UCSD-AML1 (cell line): Measurements from ENCODE around the gene PAFAH1B2.
"Not testable (repeated sequence)": the region's sequence is repeated elsewhere in the genome, so short reads cannot be mapped to it uniquely, and the experiment has no call there.

Source experiments
- DNase-seq: peaks from one replicate; lab custom pipeline; 2025; ENCODE audit not compliant: unreplicated experiment; lab: John Stamatoyannopoulos, UW

The PAFAH1B2 gene, protein sequence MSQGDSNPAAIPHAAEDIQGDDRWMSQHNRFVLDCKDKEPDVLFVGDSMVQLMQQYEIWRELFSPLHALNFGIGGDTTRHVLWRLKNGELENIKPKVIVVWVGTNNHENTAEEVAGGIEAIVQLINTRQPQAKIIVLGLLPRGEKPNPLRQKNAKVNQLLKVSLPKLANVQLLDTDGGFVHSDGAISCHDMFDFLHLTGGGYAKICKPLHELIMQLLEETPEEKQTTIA

DNA sequence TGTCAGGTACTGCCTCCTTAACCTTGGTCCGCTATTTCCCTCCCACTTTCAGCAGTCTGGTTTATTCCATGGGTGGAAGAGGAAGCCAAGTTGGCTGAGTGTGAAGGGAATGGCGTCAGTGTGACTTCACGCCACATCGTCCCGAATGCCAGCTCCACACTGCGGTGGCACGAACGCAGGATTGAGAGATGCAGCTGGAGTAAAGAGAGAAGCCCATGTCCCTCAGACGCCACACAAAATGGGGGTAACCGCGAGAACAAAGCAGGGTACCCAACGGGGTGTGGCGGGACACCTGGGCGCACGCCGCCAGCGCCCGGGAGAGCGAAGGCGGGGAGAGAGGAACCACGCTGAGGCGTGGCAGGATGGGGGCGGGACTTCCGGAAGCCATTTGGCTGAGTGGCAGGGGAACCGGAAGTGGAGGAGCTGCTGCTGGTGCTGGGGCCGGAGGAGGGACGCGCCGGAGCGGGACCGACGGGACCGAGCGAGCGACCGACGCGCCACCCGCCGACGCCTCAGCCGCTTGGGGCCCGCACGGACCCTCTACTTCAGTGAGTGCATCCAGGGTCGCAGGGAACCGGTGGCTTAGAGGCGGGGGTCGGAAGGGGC is at the start of gene PAFAH1B2:
PAFAH1B2 (plus strand) TSS at position 417 of the 606 bp plus-strand sequence. CDS start 8,161 bp downstream, outside the sequence.
- peak; percentile 94 for DNase-seq

DNA sequence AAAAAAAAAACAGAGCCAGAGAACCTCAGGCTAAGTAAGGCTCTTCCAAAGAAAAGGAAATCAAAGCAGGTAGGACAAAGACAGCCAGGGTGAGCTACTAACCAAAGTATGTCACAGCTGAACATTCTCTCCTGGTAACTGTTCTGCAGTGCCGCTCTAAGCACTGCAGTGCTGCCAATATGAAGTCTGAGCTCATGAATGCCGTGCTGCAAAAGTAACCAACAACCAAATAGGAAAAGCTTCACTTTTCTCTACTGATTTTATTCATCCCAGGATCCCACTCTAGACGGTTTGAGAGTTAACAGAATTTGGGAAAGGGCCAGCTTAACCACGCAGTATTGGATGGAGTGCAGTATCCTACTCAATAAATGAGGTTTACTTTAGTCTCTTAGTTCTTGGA is 49.3 kb upstream of the PAFAH1B2 start:
- no peak for DNase-seq

DNA sequence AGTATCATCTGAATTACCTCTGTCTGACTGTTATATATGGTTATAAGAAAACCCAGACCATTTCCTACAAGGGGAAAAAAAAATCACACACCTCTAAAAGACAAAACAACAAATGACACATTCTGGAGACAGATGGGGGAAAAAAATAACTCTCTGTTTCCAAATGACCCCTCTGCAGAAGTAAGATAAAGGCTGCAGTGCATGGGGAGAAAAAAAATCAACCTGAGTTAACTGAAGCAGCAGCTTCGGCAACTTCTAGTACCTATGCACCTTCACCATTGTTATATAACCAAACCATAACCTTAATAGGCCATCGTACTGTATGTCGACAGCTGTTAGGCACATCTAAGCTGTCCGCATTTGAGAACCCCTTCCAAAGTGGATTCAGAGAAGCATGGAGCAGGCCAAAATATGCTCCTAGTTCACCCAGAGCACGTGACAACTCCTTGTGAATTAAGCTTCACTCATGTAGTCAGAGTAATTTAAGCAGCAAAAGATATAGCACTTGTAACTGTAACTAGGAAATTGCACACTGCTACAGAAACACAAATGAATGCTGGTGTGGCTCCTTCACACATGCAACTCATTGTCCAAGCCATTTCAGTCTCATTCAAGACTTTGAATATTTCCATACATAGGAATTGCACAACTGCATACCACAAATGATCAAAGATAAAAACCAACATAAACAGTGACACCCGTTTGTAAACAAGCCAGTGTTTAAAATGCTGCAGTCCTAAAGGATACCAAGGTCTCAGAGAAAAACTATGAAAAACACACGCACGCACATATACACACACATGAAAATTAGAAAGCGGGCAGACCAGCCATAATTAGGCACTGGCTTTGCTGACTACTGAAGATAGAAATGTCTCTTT is 48.6 kb upstream of the PAFAH1B2 start:
- no peak for DNase-seq

DNA sequence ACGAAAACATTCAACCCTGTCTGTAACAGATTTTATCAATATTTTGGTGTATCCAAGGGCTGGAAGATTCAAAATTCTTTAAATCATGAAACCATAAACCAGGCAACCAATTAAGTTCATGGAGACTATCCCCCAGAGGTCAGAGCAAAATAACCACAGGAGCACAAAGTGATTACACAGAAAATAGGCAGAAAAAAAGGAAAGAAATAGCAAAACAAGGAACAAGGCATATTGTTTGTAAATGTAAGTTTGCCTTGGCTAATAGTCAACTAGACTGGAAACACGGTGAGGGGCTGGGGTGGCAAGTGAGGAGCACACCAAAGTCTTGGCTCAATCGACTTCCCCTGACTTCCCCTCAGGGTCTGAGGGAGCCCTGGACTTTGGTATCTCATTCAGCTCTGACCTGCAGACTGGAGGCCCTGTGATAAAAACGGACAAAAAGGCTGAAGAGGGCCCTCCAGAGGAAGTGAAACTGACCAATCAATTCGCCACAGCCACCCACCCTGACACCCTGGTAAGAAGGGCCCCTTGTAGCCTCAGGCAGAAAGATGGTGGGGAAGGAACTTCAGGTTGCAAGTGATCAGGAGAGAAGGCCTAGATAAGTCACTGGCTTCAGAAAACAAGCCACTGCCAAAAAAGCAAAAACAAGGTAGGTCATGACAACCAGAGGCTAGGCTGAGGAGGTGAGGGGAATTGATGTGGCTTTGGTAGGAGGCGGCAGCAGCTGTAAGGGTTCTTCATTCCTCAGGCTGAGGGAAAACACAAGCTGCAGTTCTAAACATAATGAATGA is 47.7 kb upstream of the PAFAH1B2 start:
- DNase-seq, result peak; percentile 36

DNA sequence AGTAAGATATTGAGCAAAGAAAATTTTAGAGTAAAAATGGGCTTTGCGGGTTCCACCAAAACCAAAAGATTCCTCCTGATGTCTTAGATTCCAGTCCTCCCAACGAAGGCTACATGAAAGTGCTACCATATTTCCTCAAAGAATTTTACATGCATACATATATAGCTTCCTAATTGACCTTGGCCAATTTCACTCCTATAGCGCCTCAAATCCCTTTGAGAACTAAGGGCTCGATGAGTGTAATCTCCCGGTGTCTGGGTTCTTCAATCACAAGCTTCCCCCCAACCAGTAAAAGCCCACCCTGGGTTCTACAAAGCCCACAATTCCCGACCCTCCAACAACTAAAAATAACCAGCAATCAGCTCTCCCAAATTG is 47.1 kb upstream of the PAFAH1B2 start:
- no peak for DNase-seq

DNA sequence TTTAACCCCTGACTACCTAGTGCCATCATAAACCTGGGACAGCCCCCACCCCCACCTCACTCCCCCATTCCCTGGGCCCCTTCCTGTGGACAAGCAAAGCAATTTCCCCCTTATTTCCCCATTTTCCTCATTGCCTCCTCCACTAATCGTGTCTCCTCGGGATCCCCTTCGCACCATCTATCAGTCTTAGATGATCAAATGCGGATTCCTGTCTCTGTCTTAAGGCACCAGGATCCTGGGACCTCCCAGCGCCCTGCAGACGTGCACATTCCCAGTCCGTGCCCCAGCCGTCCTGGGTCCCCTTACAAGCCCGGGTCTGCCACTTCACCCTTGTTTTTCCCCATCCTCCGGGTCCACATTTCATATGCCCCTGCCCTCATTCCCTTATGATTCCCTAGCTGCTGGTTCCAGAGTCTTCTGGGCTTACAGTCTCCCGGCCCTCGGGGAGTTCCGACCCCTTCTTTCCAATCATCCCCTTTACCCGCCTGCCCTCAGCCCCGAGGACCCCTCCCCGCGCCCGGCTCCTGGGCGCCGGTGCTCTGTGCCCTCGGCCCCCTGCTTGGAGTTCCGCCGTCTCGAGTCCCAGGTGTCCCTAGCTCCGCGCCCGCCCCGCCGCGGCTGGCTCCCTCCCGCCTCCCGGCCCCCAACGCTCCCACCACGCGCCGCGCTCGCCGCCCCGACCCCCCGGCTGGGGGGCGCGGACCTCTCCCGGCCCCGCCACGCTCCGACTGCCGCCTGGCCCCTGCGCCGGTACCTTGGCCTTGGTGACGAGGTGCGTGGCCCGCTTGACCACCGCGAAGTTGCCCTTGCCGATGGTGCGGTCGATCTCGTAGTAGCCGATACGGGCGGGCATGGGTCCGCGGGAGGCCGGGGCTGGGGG is 46.5 kb upstream of the PAFAH1B2 start:
- peak; percentile 55 for DNase-seq

DNA sequence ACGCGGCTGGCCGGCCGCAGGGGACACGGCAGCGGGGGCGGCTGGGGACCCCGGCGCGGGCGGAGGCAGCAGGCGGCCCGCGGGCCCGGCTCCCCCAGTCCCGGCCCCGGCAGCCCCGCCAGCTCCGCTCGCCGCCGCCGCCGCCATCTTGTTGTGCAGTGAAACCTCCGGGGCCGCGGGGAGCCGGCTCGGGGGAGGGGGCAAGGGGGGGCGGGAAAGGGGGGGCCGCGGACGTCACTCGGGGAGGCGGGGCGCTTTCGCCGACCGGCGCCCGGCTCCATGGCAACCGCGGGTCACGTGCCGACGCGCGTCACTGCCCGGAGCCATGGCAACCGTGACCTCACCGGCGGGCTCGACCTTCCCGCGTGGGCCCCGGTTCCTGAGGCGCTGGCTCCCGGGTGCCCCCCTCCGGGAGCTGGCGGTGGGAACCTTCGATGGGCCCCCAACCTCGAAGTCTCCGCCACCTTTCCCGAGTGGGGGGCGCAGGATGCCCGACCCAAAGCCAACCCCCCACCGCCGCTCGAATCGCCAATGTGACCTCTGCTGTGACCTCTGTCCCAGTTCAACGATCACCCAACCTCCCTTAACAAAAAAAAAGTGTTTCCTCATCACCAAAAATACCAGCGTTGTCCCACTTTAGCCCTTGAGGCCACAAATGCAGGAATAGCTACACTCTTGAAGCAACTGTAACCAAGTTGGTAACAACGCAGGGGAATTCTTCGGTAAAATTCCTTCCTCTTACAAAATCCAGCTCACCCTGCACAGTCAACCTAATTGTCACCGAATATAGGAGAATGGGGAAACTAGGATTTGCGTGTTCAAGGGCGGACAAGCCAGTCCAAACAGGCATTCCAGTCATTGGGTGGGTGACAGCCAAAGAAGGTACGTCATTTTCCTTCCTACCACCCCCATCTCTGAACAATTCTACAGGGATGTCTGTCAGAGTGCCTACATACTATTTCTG is 45.5 kb upstream of the PAFAH1B2 start, which contains the start of gene SIK3:
SIK3 (minus strand) TSS at position 160 of the 964 bp plus-strand sequence; CDS start at position 147, 13 bp downstream.
- peak; percentile 95 for DNase-seq

DNA sequence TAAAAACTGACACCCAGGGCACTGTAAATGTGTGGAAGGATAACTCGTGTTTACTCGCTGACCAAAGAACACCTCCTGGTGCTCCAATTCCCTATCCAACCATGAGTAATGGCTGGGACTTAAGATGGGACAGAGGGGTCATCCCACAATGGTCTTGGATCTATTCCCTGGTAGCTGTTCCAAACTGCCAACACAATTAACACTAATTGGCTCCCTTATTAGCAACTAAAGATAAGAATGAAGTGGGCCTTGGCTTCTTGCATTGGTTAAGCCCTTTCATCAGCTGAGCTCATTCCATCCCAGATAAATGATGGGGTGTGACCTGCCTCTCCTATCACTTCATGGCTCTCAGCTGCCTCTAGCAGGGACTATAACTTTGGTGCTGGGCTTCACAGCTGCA is 44.4 kb upstream of the PAFAH1B2 start:
- no peak for DNase-seq

DNA sequence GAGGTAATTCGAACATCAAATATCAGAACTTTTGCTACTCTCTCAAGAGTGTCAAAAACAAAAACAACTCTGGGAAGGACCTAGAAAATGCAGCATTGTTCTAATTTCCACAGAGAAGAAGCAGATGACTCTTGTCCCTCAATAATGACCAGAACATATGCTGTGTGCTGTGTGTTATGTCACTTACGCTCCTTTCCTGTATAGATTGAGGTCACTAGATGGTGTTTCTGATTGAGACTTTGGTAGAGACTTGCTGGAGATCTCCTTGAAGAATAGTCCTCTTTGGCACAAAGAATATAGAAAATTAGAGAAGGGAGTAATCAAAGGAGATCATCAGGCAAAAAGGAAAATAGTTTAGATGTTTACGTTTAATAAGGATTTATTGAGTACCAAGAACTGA is 43.5 kb upstream of the PAFAH1B2 start:
- DNase-seq, result no peak

DNA sequence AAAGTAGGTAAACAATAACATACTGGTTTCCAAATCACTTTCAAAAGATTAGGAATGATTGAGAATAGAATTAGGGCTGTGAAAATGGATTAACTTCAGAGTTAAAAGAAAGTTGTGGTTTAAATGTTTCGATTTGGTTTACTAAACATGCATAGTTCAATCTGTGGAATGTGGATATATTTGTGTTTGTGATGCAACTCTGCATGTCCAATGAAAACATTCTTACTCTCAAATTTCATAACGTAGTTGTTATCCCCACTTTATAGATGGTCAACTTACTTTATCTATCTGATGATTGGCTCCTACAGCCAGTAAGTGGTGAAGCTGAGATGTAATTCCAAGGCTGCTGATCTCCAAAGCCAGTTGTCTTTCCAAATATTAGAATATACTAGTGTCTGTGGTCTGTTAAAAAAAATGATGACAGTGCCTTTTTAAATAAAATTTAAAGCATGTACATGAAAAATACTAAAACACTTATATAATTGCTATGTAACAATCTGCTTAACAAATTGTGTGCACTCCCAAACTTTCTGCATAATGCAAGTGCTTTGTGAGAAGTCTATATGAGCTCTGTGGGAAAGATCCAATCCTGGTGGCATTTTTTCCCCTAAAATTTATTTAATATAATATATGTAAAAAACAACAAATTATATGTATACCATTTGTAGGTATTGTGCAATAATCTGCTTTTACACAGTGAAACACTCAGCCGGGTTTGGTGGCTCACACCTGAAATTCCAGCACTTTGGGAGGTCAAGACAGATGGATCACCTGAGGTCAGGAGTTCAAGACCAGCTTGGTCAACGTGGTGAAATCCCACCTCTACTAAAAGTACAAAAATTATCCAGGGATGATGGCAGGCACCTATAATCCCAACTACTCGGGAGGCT is 36.1 kb upstream of the PAFAH1B2 start:
- no peak for DNase-seq

DNA sequence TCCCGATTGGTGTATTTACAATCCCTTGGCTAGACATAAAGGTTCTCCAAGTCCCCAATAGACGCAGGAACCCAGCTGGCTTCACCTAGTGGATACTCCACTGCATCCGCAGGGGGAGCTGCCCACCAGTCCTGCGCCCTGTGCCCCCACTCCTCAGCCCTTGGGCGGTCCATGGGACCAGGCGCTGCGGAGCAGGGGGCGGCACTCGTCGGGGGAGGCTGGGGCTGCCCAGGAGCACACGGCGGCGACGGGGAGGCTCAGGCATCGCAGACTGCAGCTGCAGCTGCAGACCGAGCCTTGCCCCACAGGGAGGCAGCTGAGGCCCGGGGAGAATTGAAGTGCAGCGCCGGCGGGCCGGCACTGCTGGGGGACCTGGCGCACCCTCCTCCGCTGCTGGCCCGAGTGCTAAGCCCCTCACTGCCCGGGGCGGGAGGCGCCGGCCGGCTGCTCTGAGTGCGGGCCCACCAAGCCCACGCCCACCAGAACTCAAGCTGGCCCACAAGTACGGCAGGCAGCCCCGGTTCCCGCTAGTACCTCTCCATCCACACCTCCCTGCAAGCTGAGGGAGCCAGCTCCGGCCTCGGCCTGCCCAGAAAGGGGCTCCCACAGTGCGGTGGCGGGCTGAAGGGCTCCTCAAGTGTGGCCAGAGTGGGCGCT is 33.7 kb upstream of the PAFAH1B2 start:
- no peak for DNase-seq

DNA sequence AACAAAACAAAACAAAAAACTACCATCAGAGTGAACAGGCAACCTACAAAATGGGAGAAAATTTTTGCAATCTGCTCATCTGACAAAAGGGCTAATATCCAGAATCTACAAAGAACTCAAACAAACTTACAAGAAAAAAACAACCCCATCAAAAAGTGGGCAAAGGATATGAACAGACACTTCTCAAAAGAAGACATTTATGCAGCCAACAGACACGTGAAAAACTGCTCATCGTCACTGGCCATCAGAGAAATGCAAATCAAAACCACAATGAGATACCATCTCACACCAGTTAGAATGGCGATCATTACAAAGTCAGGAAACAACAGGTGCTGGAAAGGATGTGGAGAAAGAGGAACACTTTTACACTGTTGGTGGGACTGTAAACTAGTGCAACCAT is 31.6 kb upstream of the PAFAH1B2 start:
- not testable (repeated sequence) for DNase-seq

DNA sequence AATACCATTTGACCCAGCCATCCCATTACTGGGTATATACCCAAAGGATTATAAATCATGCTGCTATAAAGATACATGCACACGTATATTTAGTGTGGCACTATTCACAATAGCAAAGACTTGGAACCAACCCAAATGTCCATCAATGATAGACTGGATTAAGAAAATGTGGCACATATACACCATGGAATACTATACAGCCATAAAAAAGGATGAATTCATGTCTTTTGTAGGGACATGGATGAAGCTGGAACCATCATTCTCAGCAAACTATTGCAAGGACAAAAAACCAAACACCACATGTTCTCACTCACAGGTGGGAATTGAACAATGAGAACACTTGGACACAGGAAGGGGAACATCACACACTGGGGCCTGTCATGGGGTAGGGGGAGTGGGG is 31.1 kb upstream of the PAFAH1B2 start:
- not testable (repeated sequence) for DNase-seq

DNA sequence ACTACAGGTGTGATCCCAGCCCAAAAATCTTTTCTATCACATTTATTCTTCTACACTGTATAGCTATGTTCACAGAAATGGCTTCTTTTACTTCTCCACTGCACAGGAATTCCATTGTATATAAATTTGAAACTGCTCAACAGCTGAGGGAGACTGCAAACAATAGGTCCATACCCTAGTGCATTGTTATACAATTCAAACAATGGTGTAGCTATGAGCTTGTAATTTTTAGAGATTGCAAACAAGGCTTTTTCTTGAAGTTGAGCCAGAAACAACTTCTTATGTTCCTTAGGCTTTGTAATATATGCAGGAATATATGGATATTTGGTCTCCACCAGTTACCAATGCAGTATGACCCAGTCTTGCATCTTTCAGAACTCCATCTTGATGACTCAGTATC is 26.4 kb upstream of the PAFAH1B2 start:
- DNase-seq, result no peak

DNA sequence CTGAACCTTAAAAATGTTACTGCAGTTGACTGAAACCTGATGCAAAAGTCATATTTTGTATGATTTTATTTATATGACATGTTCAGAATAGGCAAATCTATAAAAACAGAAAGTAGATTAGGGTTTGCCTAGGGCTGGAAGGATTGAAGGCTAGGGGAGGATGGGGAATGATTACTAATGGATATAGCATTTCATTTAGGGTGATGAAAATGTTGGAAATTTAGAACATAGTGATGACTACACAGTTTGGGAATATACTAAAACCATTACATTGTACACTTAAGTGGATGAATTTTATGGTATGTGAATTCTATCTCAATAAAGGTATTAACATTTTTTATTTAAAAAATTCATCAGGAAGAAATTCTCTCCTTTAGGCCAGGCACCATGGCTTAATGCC is 22.9 kb upstream of the PAFAH1B2 start:
- DNase-seq, result no peak

DNA sequence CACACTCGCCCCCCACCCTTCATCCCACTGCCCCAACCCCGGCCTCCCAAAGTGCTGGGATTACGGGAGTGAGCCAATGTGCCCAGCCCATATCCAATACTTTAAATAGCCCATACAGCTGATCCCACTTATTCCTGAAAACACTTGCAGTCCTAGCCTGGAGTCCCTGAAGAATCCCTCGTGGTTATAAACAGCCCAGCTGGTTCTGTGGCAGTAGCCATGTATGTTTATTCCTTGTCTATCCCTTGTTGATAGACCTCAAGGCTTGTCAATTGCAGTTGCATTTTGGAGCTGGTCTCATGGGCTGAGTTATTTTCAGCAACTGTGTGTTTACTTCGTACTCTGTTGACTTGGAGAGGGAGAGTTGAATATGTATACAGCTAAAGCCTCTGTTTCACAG is 21.5 kb upstream of the PAFAH1B2 start:
- no peak for DNase-seq

DNA sequence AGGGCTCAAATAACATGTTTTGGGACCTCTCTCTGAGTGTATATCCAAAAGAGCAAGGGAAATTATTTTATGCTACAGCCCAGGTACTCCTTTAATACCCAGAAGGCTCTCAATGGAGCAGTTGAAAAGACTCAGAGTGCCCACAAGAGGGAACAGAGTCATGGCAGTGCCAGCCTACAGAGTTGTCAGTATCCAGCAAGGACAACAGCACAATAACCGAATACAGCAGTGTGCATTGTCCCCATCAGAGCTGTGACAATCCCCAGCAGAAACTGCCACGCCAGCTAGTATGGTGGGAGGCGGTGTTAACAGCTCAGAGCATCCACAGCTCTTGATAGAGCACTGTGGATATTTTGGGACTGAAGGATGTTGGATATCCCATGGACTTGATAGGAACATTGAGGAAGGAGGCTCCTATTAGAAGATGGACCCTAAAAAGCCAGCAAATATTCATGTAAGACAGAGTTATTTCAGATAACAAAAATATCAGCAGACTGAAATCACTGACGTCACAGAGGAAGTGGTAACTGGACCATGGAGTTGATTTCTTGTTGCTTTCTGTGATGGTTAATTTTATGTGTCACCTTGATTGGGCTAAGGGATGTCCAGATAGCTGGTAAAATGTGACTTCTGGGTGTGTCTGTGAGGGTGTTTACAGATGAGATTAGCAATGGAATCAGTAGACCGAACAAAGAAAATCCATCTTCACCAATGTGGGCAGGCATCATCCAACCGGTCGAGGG is 17.7 kb upstream of the PAFAH1B2 start:
- no peak for DNase-seq
